ENCODE data around the gene AKAP11. TPM values are rescaled to one million over a fixed set of nuclear protein-coding genes. Genes with fewer than 3 reads are reported as not detected.

The AKAP11 gene
- total and polyA plus RNA-seq, 3 donors from 2014 or later: 31.5 to 62.0 (median 48.4) TPM

GRCh38 chr13:42348576-42348975 lies 76.6 kb downstream of the AKAP11 start:
- no peak for TF ChIP-seq POLR2A (IDR thresholded peaks at IDR 0.05)
- TF ChIP-seq CTCF (IDR thresholded peaks at IDR 0.05): no peak
- Histone ChIP-seq H3K9me3 (no peaks in the 10 kb centered on the region), H3K27me3 (no peaks in the 10 kb centered on the region), H3K4me3 (no peak overlapping the region), H3K4me1 (no peaks in the 10 kb centered on the region), H3K27ac (no peak overlapping the region), H3K36me3 (ENCODE audit: low read depth, missing control alignments) (no peaks in the 10 kb centered on the region)
- WGBS, 2 donors: 83 to 85% methylated on average over 4 of the region's 4 CpGs
- intact Hi-C loops (cut with DNase I; ENCODE audit: low total_unique reads): no loop called here
- no peak for DNase-seq

GRCh38 chr13:42350141-42350540 lies 78.2 kb downstream of the AKAP11 start:
- Histone ChIP-seq H3K36me3 (ENCODE audit: low read depth, missing control alignments) (no peaks in the 10 kb centered on the region), H3K9me3 (no peaks in the 10 kb centered on the region), H3K27me3 (no peaks in the 10 kb centered on the region), H3K4me3 (no peak overlapping the region), H3K27ac (no peak overlapping the region), H3K4me1 (no peaks in the 10 kb centered on the region)
- no peak for DNase-seq
- WGBS, 2 donors: 63 to 75% methylated on average over 4 of the region's 4 CpGs
- intact Hi-C loops (cut with DNase I; ENCODE audit: low total_unique reads): no loop called here
- TF ChIP-seq CTCF (IDR thresholded peaks at IDR 0.05) (no peak), POLR2A (IDR thresholded peaks at IDR 0.05) (no peak)

GRCh38 chr13:42354241-42355091 lies 82.5 kb downstream of the AKAP11 start:
- intact Hi-C loops (cut with DNase I; ENCODE audit: low total_unique reads): no loop called here
- DNase-seq: no peak
- Histone ChIP-seq H3K36me3 (ENCODE audit: low read depth, missing control alignments) (no peaks in the 10 kb centered on the region), H3K9me3 (no peaks in the 10 kb centered on the region), H3K27ac (no peak overlapping the region), H3K27me3 (no peaks in the 10 kb centered on the region), H3K4me1 (no peaks in the 10 kb centered on the region), H3K4me3 (no peak overlapping the region)
- no peak for TF ChIP-seq POLR2A (IDR thresholded peaks at IDR 0.05)
- TF ChIP-seq CTCF (IDR thresholded peaks at IDR 0.05): no peak
- WGBS, 2 donors: 32 to 53% methylated on average over 5 to 6 of the region's 6 CpGs

- no peak for DNase-seq
- Histone ChIP-seq H3K27me3 (no peaks in the 10 kb centered on the region), H3K27ac (no peak overlapping the region), H3K9me3 (no peaks in the 10 kb centered on the region), H3K4me3 (no peak overlapping the region), H3K36me3 (ENCODE audit: low read depth, missing control alignments) (no peaks in the 10 kb centered on the region), H3K4me1 (no peaks in the 10 kb centered on the region)
- 77 to 82% methylated on average over 4 of the region's 4 CpGs for WGBS, 2 donors
- TF ChIP-seq CTCF (IDR thresholded peaks at IDR 0.05): no peak
- TF ChIP-seq POLR2A (IDR thresholded peaks at IDR 0.05): no peak
- intact Hi-C loops (cut with DNase I; ENCODE audit: low total_unique reads): no loop called here
Observed at GRCh38 chr13:42355092-42355485, 83.1 kb downstream of the AKAP11 start.
